GM19239 (cell line): ENCODE results near the gene BRD2.
A peak's percentile ranks its signal among the peaks of the same experiment; 100 is the strongest.

Source experiments
- DNase-seq: peaks from one replicate; pipeline ENCODE4 v3.0.0; 2011; ENCODE audit warnings: low spot score; ENCODE audit not compliant: insufficient read length
- FAIRE-seq: peaks from 2 replicates; lab custom pipeline; 2011; peaks lifted over from hg19 to GRCh38; lab: Jason Lieb, UNC

The BRD2 gene

GRCh38 chr6:32947552-32948465, 20.6 kb upstream of the BRD2 start:
- DNase-seq: no peak
- FAIRE-seq: peak; percentile 96

DNA sequence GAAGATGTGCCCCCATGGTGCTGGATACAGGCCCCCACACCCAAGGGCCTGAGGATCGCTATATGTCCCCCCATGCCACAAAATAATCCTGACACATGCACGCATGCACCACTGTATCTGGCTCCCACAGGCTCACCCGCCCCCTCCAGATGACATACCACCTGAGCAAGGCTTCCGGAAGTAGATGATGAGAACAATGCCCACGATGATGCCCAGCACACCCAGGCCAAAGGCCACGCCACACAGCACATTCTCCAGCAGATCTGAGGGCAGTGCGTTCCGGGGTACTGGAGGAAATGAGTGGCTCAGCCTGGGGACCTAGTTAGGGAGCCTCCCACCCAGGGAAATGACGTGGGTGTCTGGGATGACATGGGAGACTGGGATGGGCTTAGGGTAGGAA, 19.3 kb upstream of the BRD2 start:
- no peak for FAIRE-seq

DNA sequence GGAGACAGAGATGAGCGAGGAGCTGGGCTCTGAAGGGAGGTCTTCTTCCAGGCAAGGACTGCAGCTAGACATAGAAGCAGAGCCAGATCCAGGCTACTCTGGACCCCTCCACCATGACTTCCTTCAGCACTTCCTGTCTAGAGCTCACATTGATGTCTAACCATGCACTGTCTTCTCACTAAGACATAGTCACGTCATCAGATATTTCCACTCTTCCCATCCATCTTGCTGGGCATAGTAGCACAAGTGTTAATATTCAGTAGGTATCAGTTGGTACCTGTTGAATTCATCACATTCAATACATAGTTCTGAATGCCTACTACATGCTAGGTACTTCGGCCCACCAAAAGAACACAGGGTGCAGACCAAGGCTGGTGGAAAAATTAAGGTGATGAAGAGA, 18.4 kb upstream of the BRD2 start:
- FAIRE-seq (no peak), DNase-seq (no peak)

More for the DNA sequence above, 19.3 kb upstream of the BRD2 start:
- DNase-seq: no peak

DNA sequence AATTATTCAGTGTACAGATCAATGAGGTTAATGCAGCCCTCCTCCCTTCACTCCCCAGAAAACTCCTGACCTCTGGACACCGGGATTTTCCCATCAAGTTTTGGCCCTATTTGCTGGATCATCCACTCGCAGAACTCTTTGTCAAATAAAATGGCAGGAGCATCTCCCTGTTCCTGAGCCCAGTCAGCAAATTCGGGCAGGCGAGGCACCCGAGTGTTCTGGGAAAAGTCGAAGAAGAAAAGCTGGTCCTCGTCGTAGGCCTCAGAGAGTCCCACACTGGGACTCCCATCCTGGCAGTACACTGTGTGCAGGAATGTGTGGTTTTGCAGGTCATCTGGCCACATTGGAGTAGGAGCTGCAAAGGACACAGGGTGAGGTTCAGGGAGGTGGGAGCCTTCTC, 17.9 kb upstream of the BRD2 start:
- FAIRE-seq: no peak

GRCh38 chr6:32952817-32953739, 15.3 kb upstream of the BRD2 start, which contains the start of gene HLA-DMA:
TSS of gene HLA-DMA (minus strand) at chr6:32953097. CDS start at chr6:32953036, 61 bp downstream.
- DNase-seq: no peak
- FAIRE-seq: peak; percentile 99

More for the DNA sequence above, 17.9 kb upstream of the BRD2 start:
- no peak for DNase-seq

- FAIRE-seq (peak; percentile 68), DNase-seq (no peak)
These were observed 14.6 kb upstream of the BRD2 start for GRCh38 chr6:32953775-32954174.

DNA sequence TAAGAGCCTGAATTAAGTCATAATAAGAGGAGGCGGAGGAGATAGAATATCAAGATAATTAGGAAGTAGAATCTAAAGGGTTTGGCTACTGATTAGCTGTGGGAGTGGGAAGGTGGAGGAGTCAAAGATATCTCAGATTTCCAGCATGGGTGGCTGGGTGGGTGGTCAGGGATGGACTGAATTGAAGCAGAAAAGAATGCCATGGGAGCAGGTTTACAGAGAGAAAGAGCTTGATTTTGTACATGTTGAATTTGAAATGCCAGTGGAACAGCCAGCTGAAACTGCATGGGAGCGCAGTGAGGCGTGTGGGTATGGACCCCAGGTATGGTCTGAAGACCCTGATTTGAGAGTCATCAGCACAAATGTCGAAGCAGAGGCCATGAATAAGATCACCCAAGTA, 14.1 kb upstream of the BRD2 start:
- DNase-seq (no peak), FAIRE-seq (no peak)

DNA sequence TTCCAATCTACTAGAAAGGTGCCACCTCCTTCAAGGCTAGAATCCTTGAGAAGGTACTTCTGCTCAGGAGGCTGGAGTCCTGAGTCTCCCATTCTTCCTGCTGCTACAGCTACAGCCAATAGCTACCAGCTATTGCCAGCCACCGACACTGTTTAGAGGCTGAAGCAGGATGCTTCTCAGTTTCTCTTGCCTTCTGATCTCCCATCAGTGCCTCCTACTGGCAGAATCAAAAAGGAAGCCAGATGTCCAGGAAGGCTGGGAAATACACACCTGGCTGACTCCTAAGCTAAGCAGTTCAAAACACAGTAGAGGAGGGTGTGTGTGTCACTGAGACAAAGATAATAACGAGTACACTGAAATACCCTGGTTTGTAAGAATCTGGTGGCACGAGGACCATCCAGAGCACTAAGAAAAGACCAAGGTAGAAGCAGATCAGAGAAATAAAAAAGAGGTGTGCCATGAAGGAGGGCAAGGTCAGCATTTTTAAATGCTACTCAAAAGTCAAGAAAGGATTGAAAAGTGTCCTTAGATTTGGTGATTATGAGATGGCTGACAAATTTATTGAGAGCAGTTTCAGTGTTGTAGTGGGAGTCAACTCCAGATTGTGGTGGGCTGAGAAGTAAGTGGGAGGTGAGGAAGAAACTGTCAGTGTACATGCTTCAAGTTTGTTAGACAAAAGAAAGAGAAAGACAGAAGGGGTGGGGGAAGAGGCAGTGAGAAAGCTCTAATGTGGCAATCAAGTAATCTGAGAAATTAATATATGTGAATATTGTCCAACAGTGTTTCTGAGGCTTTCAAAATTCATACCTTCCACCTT, 13.2 kb upstream of the BRD2 start:
- DNase-seq (no peak), FAIRE-seq (peak; percentile 95)

DNA sequence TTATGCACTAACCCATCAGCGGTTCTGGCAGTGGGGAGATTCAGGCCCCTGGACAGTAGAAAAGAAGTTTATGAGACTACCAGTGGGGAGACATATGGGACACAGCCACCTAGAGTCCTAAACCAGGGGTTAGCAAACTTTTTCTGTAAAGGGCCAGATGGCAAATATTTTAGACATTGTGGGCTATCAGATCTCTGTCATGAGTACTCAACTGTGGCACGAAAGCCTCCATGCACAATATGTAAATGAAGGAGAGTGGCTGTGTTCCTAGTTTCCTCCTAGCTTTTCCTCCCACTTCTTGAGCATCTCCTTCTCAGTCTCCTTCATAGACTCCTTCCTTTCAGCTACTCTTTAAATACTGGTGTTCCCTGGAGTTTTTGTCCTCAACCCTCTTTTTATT, 12.2 kb upstream of the BRD2 start:
- DNase-seq: no peak
- FAIRE-seq: peak; percentile 79

GRCh38 chr6:32960563-32960962, 7.8 kb upstream of the BRD2 start:
- DNase-seq (no peak), FAIRE-seq (no peak)

DNA sequence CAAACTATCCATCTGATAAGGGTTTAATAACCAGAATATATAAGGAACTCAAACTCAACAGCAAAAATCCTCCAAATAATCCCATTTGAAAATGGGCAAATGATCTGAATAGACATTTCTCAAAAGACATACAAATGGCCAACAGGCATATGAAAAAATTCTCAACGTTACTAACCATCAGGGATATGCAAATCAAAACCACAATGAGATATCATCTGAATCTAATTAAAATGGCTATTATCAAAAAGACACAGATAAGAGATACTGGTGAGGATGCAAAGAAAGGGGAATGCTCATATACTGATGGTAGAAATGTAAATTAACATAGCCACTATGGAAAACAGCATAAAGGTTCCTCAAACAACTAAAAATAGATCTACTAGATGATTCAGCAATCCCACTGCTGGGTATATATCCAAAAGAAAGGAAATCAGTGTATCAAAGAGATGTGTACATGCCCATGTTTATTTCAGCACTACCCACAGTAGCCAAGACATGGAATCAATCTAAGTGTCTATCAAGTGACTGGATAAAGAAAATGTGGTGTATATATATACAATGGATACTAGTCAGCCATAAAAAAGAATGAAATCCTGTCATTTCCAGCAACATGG, 6.1 kb upstream of the BRD2 start:
- no peak for DNase-seq
- no peak for FAIRE-seq

DNA sequence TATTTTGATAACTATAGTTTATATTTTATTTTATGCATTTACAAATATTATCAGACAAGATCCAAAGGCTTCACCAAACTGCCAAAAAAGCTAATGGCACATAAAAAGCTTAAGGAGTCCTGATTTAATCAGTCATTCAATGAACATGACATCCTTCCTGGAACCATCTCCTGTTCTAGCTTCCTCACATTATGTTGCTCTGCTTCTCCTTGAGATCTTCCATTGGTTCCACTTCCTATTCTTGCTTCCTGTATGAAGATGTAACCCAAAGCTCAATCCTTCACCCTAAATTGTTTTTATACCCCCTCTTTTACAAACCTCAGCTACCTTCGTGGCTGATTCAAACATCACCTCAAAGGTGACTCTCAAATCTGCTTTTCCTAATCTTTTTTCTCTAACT, 4.5 kb upstream of the BRD2 start:
- DNase-seq (no peak), FAIRE-seq (peak; percentile 4)

GRCh38 chr6:32964776-32965175, 3.6 kb upstream of the BRD2 start:
- no peak for DNase-seq
- FAIRE-seq: no peak

GRCh38 chr6:32967151-32968091, 973 bp upstream of the BRD2 start:
- FAIRE-seq: peak; percentile 97
- DNase-seq: no peak

- DNase-seq (no peak), FAIRE-seq (peak; percentile 71)
These were observed 682 bp downstream of the BRD2 start for GRCh38 chr6:32968867-32969684.

DNA sequence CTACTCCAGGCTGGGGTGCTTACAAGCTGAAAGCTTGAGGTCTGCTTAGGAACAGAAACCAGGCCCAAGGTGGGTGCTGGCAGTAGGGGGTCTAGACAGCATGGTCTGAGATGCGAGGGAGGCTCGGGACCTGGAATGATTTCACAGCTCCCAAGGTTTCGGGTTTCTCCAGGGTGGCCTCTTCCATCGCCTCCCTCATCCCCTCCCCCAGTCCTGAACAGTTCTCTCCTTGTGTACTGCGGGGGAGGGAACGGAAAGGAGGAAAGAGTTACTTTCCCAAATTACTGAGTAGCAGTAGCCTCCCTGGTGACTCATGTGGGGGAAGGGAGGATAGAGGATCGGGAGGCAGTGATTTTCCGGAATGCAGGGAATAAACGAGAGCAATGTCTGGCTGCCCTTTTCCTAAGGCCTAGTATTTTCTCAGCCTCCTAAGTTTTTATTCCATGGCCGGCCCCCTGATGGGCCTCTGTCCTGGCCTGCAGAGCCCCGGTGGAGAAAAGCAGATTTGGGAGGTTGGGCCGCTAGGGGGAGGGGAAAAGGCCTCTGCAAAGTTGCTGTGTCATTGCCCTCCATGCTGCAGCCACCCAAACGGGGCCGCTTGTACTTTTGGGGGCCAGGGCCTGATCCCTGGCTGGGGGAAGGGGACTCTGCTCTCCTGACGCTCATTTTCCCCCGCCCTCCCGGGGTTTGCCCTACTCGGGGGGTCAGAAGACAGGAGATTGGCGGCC, 1.5 kb downstream of the BRD2 start:
- peak; percentile 75 for FAIRE-seq
- DNase-seq: no peak
